ENCODE measurements around the gene TVP23C.
"Not testable (repeated sequence)": the region's sequence is repeated elsewhere in the genome, so short reads cannot be mapped to it uniquely, and the experiment has no call there.

TVP23C gene

DNA sequence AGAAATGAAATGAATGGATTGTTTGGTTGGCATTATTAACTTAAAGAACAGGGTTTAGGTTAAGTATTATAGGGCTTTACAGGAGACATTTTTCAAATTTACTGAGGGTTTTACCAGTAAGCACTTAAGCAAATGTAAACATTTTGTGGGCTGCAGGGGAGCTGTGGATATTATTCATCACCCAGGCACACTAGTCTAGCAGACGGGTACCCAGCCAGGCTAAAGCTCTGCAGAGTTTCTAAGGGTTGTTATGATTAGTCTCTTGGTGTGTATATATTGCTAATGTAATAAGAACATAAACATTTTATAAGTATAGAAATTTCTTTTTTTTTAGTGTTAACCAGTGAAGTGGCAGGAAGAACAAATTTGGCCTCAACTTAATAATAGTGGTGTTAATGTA is 13.6 kb upstream of the TVP23C start:
- not testable (repeated sequence) for H3K27me3 ChIP-seq (ENCODE audit: control insufficient read depth in 1 of 2, insufficient read depth in 1 of 2, low read length in 2 of 2); H3K4ac ChIP-seq (ENCODE audit: low read depth in 1 of 2, low read length in 2 of 2); H2BK12ac ChIP-seq (ENCODE audit: low read length in 2 of 2); H2BK15ac ChIP-seq (ENCODE audit: low read depth, poor library complexity, severe bottlenecking); H3K4me3 ChIP-seq (ENCODE audit: insufficient read depth in 1 of 2, low read depth in 1 of 2, low read length in 2 of 2); H2AK5ac ChIP-seq (ENCODE audit: low read length, severe bottlenecking); H3K9ac ChIP-seq (ENCODE audit: low read length); H3K4me2 ChIP-seq (ENCODE audit: low read length, poor library complexity, severe bottlenecking); H3K36me3 ChIP-seq (ENCODE audit: control insufficient read depth in 1 of 2, insufficient read depth in 2 of 2, low read depth in 1 of 2, low read length in 2 of 2); H3K23ac ChIP-seq (ENCODE audit: low read length in 2 of 2); H2AFZ ChIP-seq (ENCODE audit: low read depth, low read length); H3K27ac ChIP-seq (ENCODE audit: low read length, poor library complexity, severe bottlenecking); H4K91ac ChIP-seq (ENCODE audit: low read length); DNase-seq; H3K18ac ChIP-seq (ENCODE audit: low read depth in 1 of 2, low read length in 2 of 2); H3K14ac ChIP-seq (ENCODE audit: low read length in 2 of 2); H4K8ac ChIP-seq (ENCODE audit: low read length); H3K9me3 ChIP-seq (ENCODE audit: control insufficient read depth, low read length); H2BK5ac ChIP-seq (ENCODE audit: low read depth, low read length, poor library complexity, severe bottlenecking); H2BK120ac ChIP-seq (ENCODE audit: low read depth, low read length); H3K79me1 ChIP-seq (replicated peaks; ENCODE audit: low read length, poor library complexity, severe bottlenecking); H3K4me1 ChIP-seq (ENCODE audit: control insufficient read depth, insufficient read depth, low read depth, low read length)
- WGBS = no CpG with 5 or more reads among the region's 1 CpG

DNA sequence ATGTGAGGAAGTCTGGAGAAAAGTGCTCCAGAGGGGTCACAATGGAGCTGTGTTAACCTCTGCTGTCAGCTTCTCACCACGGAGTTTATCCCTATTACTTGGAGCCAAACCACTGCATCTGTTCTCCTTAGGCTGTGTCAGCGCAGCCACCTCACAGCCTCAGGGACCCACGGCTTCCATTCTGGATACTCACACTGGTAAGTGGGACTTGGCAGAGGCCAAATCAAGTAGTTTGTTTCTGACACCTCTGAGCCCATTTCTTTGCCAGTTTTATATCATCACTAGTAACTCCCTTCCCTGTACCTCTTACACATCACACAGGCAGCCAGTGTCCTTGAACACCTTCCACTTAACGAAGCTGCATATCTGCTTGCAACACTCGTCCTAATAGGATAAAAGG is 11.4 kb upstream of the TVP23C start:
- not testable (repeated sequence) for H4K91ac ChIP-seq (ENCODE audit: low read length); H2BK5ac ChIP-seq (ENCODE audit: low read depth, low read length, poor library complexity, severe bottlenecking); H3K14ac ChIP-seq (ENCODE audit: low read length in 2 of 2); H4K8ac ChIP-seq (ENCODE audit: low read length); H3K79me1 ChIP-seq (replicated peaks; ENCODE audit: low read length, poor library complexity, severe bottlenecking); H3K36me3 ChIP-seq (ENCODE audit: control insufficient read depth in 1 of 2, insufficient read depth in 2 of 2, low read depth in 1 of 2, low read length in 2 of 2); H2BK12ac ChIP-seq (ENCODE audit: low read length in 2 of 2); H3K4me3 ChIP-seq (ENCODE audit: insufficient read depth in 1 of 2, low read depth in 1 of 2, low read length in 2 of 2); H3K23ac ChIP-seq (ENCODE audit: low read length in 2 of 2); H3K9me3 ChIP-seq (ENCODE audit: control insufficient read depth, low read length); H2AK5ac ChIP-seq (ENCODE audit: low read length, severe bottlenecking); H2BK15ac ChIP-seq (ENCODE audit: low read depth, poor library complexity, severe bottlenecking); DNase-seq; H3K27ac ChIP-seq (ENCODE audit: low read length, poor library complexity, severe bottlenecking); H3K9ac ChIP-seq (ENCODE audit: low read length); H3K18ac ChIP-seq (ENCODE audit: low read depth in 1 of 2, low read length in 2 of 2); H3K27me3 ChIP-seq (ENCODE audit: control insufficient read depth in 1 of 2, insufficient read depth in 1 of 2, low read length in 2 of 2); H3K4me2 ChIP-seq (ENCODE audit: low read length, poor library complexity, severe bottlenecking); H2AFZ ChIP-seq (ENCODE audit: low read depth, low read length); H3K4ac ChIP-seq (ENCODE audit: low read depth in 1 of 2, low read length in 2 of 2); H2BK120ac ChIP-seq (ENCODE audit: low read depth, low read length); H3K4me1 ChIP-seq (ENCODE audit: control insufficient read depth, insufficient read depth, low read depth, low read length)
- WGBS = no CpG with 5 or more reads among the region's 5 CpGs

- not testable (repeated sequence) for H3K36me3 ChIP-seq (ENCODE audit: control insufficient read depth in 1 of 2, insufficient read depth in 2 of 2, low read depth in 1 of 2, low read length in 2 of 2); H3K4me1 ChIP-seq (ENCODE audit: control insufficient read depth, insufficient read depth, low read depth, low read length); H2AFZ ChIP-seq (ENCODE audit: low read depth, low read length); H3K27me3 ChIP-seq (ENCODE audit: control insufficient read depth in 1 of 2, insufficient read depth in 1 of 2, low read length in 2 of 2); H2BK12ac ChIP-seq (ENCODE audit: low read length in 2 of 2); H2BK120ac ChIP-seq (ENCODE audit: low read depth, low read length); H3K9me3 ChIP-seq (ENCODE audit: control insufficient read depth, low read length); H2BK15ac ChIP-seq (ENCODE audit: low read depth, poor library complexity, severe bottlenecking); H3K9ac ChIP-seq (ENCODE audit: low read length); H3K27ac ChIP-seq (ENCODE audit: low read length, poor library complexity, severe bottlenecking); H3K18ac ChIP-seq (ENCODE audit: low read depth in 1 of 2, low read length in 2 of 2); H2AK5ac ChIP-seq (ENCODE audit: low read length, severe bottlenecking); H3K79me1 ChIP-seq (replicated peaks; ENCODE audit: low read length, poor library complexity, severe bottlenecking); H3K23ac ChIP-seq (ENCODE audit: low read length in 2 of 2); H3K4me2 ChIP-seq (ENCODE audit: low read length, poor library complexity, severe bottlenecking); DNase-seq; H4K91ac ChIP-seq (ENCODE audit: low read length); H3K14ac ChIP-seq (ENCODE audit: low read length in 2 of 2); H3K4ac ChIP-seq (ENCODE audit: low read depth in 1 of 2, low read length in 2 of 2); H3K4me3 ChIP-seq (ENCODE audit: insufficient read depth in 1 of 2, low read depth in 1 of 2, low read length in 2 of 2); H2BK5ac ChIP-seq (ENCODE audit: low read depth, low read length, poor library complexity, severe bottlenecking); H4K8ac ChIP-seq (ENCODE audit: low read length)
- WGBS = 65% methylated on average over 3 of the region's 4 CpGs
Measured at GRCh38 chr17:15573870-15574269, 10.6 kb upstream of the TVP23C start.

DNA sequence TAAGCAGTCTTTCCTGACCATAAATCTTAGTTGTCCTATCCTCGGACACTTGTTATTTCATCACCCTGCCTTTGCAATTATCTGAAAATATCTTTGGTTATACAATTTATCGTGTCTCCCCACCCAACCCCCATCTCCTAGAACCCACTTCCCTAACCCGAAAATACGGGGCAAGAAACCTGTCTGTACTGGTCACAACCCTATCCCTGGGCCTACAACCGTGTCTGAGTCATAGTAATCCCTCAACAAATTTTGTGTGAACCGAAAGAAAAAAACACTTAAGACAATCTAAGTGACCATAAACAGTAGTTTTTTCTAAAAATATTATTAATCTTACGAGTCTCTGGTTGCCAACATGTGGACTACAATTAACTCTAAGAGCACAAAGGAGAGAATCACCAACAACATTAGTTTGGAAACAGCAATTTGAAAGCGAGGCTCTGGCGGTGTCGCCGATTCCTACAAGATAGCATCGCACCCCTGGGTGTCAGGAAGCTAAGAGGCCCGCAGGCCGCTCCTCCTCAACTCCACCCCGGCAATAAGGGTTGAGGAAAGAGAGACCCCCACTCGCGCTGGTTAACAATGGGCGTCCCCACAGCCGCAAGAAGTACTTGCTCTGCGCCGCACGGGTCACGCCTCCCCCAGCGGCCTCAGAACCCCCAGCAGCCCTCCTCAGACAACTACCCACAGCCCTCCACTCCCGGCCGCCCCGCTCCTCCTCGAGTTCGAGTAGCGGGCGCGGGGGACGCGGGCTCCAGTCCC is 489 bp downstream of the TVP23C start:
- H3K23ac ChIP-seq (ENCODE audit: low read length in 2 of 2); H2BK15ac ChIP-seq (ENCODE audit: low read depth, poor library complexity, severe bottlenecking); H4K91ac ChIP-seq (ENCODE audit: low read length); H2BK120ac ChIP-seq (ENCODE audit: low read depth, low read length); H3K79me1 ChIP-seq (replicated peaks; ENCODE audit: low read length, poor library complexity, severe bottlenecking); H3K4me2 ChIP-seq (ENCODE audit: low read length, poor library complexity, severe bottlenecking); H2BK12ac ChIP-seq (ENCODE audit: low read length in 2 of 2); H4K8ac ChIP-seq (ENCODE audit: low read length); H2BK5ac ChIP-seq (ENCODE audit: low read depth, low read length, poor library complexity, severe bottlenecking); DNase-seq; H3K9me3 ChIP-seq (ENCODE audit: control insufficient read depth, low read length); H3K36me3 ChIP-seq (ENCODE audit: control insufficient read depth in 1 of 2, insufficient read depth in 2 of 2, low read depth in 1 of 2, low read length in 2 of 2); H3K27ac ChIP-seq (ENCODE audit: low read length, poor library complexity, severe bottlenecking); H2AK5ac ChIP-seq (ENCODE audit: low read length, severe bottlenecking); H3K27me3 ChIP-seq (ENCODE audit: control insufficient read depth in 1 of 2, insufficient read depth in 1 of 2, low read length in 2 of 2); H3K4me1 ChIP-seq (ENCODE audit: control insufficient read depth, insufficient read depth, low read depth, low read length); H3K14ac ChIP-seq (ENCODE audit: low read length in 2 of 2): not testable (repeated sequence)
- Histone ChIP-seq H3K4ac (ENCODE audit: low read depth in 1 of 2, low read length in 2 of 2) (peak overlapping the region in 1 of 2 experiments; percentile 17), H3K18ac (ENCODE audit: low read depth in 1 of 2, low read length in 2 of 2) (peak overlapping the region; percentile 83 to 99), H3K9ac (ENCODE audit: low read length) (peak overlapping the region; percentile 82), H2AFZ (ENCODE audit: low read depth, low read length) (peak overlapping the region; percentile 98), H3K4me3 (ENCODE audit: insufficient read depth in 1 of 2, low read depth in 1 of 2, low read length in 2 of 2) (peak overlapping the region; percentile 81 to 92)
- 0% methylated on average over 9 of the region's 34 CpGs for WGBS

Data from mesenchymal stem cell (in vitro differentiated cells and primary cell).